Motor neuron (in vitro differentiated cells): ENCODE measurements around the gene TMTC2. TPM values are rescaled to one million over a fixed set of nuclear protein-coding genes. Genes with fewer than 3 reads are reported as not detected.
A peak's percentile ranks its signal among the peaks of the same experiment; 100 is the strongest.

Experiments used
- ATAC-seq, 8 experiments: fragments of 200-7000 bp; cut with Tn5 transposase; replicated peaks in 6 of 8; 2 replicates each; pipeline ENCODE4 v1.8.0; 2021; ENCODE audit warnings: mild to moderate bottlenecking in 8 of 8, moderate library complexity in 8 of 8
- H3K27ac ChIP-seq, 2 donors: fragments of 250-450 bp; sonication (Bioruptor Pico); 2 replicates each; pipeline ENCODE4 v1.9.0; 2021; ENCODE audit warnings: antibody characterized with exemption in 2 of 2, mild to moderate bottlenecking in 2 of 2, moderate library complexity in 1 of 2
- H3K4me1 ChIP-seq, 2 donors: fragments of 250-450 bp; sonication (Bioruptor Pico); replicated peaks in 1 of 2; 2 replicates each; pipeline ENCODE4 v1.6.1; 2021; ENCODE audit warnings: antibody characterized with exemption in 2 of 2, mild to moderate bottlenecking in 2 of 2, moderate library complexity in 1 of 2
- H3K4me3 ChIP-seq, 5 donors: fragments of 250-450 bp; sonication (Bioruptor Pico); 2 replicates each; pipeline ENCODE4 v1.9.0; 2021; ENCODE audit warnings: antibody characterized with exemption in 5 of 5, mild to moderate bottlenecking in 5 of 5, moderate library complexity in 4 of 5
- WGBS, 10 experiments: fragments of 450-650 bp; shearing (Covaris generic); methylation state at CpG; one replicate each; pipeline ENCODE4 v1.0.0; 2022; 5-methylcytosine and 5-hydroxymethylcytosine counted together
- in situ Hi-C, 9 experiments: fragments of 400-800 bp; cut with MboI; loops; one replicate each; pipeline ENCODE4 v1.15.0; 2021; ENCODE audit warnings: low sequenced_read_pairs in 9 of 9, low pct_unique_long_range_greater_than_20kb in 2 of 9; ENCODE audit not compliant: unreplicated experiment in 9 of 9
- total RNA-seq, 8 experiments: library from RNA; unstranded; fragments of 300-600 nt; gene quantifications; 2 replicates each; pipeline versions ENCODE4 v1.2.3 to v1.2.4, GENCODE V29; 2022

The TMTC2 gene
- total RNA-seq, 8 experiments from 2014 or later: 11.4 to 49.3 (median 31.3) TPM

DNA sequence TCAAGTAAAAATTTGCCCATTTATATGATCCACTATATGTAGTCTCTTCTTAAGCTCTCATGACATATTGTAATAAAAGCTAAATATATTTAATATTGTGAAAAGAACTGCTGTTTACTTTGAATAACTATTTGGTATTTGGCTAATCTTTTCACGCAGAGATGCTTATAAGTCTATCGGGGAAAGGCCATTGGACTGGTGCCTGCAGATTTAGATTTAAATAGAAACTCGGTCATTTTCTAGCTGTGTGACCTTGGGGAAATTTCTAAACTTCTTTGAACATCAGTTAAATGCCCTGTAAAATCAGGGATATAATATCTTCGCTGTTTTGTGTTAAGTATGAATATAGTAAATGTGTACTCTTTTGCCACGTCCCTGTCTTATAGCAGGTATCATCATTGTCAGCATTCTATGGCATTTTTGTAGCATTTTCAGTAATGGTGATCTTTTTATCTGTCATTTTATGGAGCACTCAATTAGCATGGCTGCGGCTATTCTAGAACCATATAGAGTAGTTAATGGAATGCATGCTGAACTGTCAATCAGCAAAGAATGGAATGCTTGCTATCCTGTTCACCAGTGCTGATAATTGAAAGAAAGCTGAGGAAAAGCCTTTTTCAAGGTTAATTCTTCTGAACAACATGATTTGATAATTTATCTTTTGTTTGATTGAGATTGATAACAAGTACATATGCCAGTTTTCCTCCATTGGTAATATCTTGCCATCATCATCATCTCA is 181.2 kb downstream of the TMTC2 start:
- H3K27ac ChIP-seq: no peak overlapping the region
- no peak overlapping the region for H3K4me3 ChIP-seq
- in situ Hi-C loops: no loop called here
- WGBS, 10 experiments: 70 to 98% (median 88%) methylated on average over 2 to 6 of the region's 6 CpGs
- no peak for ATAC-seq
- peaks cover 43 to 57% of the 10 kb centered on the region in 2 donors for H3K4me1 ChIP-seq

DNA sequence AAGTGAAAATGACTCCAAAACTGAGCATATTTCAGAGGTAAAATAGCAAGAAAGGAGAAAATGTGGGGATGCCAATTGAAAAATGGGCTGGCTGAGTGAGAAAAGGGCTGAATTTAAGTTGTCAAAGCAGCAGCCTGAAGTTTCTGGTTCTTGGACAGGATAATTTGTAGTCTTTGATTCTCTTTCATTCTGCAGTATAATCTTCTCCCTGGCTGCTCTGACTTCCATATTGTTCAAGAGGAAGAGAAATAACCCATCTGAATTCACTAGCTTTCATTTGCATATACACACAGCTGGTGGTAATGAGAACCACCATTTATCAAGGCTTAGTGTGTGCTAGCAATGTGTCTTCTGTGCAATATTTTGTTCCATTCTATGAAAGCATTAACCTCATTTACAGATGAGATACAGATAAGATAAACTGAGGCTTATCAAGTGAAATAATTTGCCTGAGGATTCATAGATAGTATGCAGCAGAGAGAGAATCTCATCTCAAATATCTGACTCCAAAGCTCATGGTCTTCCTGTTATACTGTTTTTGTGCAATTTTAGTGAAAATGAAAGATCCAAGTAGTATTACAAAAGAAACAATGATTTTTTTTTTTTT is 184.2 kb downstream of the TMTC2 start:
- ATAC-seq: peak in 5 of 8 experiments; percentile 78 to 84 (median 81)
- in situ Hi-C loops: no loop called here
- Histone ChIP-seq H3K27ac (peak overlapping the region; percentile 53 to 80), H3K4me1 (peaks cover 65 to 84% of the 10 kb centered on the region in 2 donors), H3K4me3 (no peak overlapping the region)

DNA sequence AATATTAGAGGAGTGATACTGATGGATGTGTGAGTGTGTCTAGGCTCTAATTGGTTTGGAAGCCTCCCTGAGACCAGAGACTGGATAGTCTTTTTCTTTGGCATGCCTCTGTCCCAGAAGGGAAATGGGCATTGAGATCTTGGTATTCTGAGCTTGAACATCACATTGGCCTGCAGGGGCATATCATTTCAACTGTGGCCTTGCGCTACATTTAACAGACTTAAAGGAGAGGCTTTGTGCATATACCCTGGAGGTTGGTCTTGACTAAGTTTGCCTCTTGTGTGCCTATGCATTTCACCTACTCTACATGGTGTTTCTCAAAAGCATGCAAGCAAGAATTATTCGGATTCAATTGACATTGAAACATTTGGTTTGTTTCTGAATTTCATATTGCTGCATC is 185.4 kb downstream of the TMTC2 start:
- Histone ChIP-seq H3K4me3 (no peak overlapping the region), H3K27ac (no peak overlapping the region), H3K4me1 (peaks cover 62 to 77% of the 10 kb centered on the region in 2 donors)
- 29 to 92% (median 80%) methylated on average over 1 to 2 of the region's 2 CpGs; no CpG with 5 or more reads in 1 of the 10 experiments for WGBS, 10 experiments
- in situ Hi-C loops: no loop called here
- ATAC-seq: peak in 7 of 8 experiments; percentile 18 to 53 (median 29)

DNA sequence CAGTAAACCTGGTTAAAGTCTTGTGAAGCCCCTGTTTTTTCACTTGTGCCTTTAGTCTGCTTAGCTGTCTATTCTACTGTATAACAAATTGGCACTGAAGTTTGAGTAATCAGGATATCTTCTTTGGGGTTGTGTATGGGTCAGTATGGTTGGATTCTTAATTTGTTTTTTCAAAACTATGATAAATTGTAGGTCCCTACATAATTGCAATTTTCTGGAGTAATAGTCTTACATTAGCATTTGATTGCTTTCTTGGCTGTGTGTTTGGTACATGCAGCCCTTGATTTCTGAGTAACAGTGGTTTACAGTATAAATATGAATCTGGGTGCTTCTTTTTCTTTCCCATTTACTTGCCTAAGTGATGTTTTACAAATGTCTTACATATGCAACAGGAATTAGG is 186.6 kb downstream of the TMTC2 start:
- in situ Hi-C loops: no loop called here
- Histone ChIP-seq H3K4me1 (peaks cover 54 to 76% of the 10 kb centered on the region in 2 donors), H3K4me3 (no peak overlapping the region), H3K27ac (no peak overlapping the region)
- peak in 1 of 8 experiments; percentile 26 for ATAC-seq

DNA sequence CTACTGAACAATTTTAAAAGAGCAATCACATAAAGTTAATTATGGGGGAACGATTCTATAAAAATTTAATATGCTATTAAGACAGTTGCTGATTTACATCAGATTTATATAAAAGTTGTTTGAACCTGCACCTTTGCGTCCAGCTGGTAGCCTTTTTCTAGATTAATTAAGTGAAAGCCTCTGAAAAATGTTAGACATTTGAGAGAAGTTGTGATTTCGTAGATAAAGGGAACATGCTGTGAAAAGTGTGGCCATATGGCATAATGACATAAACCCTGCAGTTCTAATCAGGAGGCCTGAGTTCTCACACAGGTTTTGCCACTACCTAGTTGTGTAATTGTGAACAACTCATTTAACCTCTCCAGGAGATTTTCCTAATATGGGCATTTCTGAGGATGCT is 187.2 kb downstream of the TMTC2 start:
- Histone ChIP-seq H3K27ac (no peak overlapping the region), H3K4me3 (no peak overlapping the region), H3K4me1 (peaks cover 49 to 70% of the 10 kb centered on the region in 2 donors)
- ATAC-seq: no peak
- 17 to 100% (median 67%) methylated on average over 1 to 3 of the region's 3 CpGs for WGBS, 10 experiments
- in situ Hi-C loops: no loop called here

DNA sequence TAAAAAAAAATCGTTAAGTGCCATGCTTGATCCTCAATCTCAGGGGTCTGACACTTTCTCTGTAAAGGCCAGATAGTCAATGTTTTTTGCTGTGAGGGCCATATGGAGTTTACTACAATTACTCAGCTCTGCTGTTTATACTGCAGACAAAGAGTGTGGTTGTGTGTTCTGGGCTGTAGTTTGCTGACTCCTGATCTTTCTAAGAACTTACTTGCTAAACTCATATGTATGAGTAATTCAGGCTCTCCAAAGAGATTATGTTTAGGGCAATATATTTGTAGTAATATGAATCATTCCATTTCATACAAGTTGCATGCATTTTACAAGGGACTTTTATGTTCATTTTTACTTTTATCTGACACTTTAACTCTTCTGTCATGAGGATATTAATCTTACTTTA is 188.2 kb downstream of the TMTC2 start:
- no peak for ATAC-seq
- 11 to 83% (median 53%) methylated on average over 1 of the region's 1 CpG; no CpG with 5 or more reads in 3 of the 10 experiments for WGBS, 10 experiments
- no peak overlapping the region for H3K27ac ChIP-seq
- H3K4me1 ChIP-seq: peaks cover 45 to 63% of the 10 kb centered on the region in 2 donors
- in situ Hi-C loops: no loop called here
- H3K4me3 ChIP-seq: no peak overlapping the region

DNA sequence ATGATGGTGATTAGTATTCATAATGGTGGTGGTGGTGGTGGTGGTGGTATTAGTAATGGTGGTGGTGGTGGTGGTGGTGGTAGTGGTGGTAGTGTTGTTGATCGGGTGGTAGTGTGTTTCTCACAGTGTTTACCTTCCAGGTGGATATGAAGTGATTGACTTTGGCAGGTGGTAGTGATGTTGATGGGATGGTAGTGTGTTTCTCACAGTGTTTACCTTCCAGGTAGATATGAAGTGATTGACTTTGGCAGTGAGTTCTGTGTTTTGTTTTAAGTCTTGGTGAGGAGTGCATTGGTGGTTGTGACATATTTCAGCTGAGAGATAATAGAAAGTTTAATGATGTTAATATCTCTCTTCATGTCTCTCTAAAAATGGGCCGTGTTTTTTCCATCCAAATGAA is 189.4 kb downstream of the TMTC2 start:
- Histone ChIP-seq H3K4me3 (no peak overlapping the region), H3K27ac (no peak overlapping the region), H3K4me1 (peaks cover 41 to 52% of the 10 kb centered on the region in 2 donors)
- in situ Hi-C loops: no loop called here
- ATAC-seq: no peak
- WGBS, 10 experiments: 50 to 100% (median 100%) methylated on average over 1 of the region's 2 CpGs; no CpG with 5 or more reads in 3 of the 10 experiments

DNA sequence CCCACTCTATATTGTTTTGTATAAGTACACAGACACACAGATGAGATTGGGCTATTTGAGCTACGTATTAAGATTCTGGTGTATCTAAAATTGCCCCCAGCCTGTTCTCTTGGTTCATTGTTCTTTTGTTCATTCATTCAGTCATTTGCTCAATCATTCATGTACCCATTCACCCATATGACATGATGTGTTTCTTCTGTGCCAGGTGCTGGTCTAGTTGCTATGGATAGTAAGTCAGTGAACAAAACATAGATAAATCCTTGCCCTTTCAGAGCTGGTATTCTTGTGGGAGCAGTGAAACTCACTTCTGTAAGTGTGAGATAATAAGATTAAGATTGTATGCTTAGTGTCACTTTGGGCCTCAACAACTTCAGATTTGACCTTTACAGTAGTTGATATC is 191.3 kb downstream of the TMTC2 start:
- ATAC-seq: peak in 4 of 8 experiments; percentile 29 to 92 (median 51)
- in situ Hi-C loops: no loop called here
- 14 to 100% (median 40%) methylated on average over 1 of the region's 1 CpG; no CpG with 5 or more reads in 1 of the 10 experiments for WGBS, 10 experiments
- H3K4me1 ChIP-seq: peaks cover 26 to 34% of the 10 kb centered on the region in 2 donors
- H3K27ac ChIP-seq: no peak overlapping the region
- no peak overlapping the region for H3K4me3 ChIP-seq

DNA sequence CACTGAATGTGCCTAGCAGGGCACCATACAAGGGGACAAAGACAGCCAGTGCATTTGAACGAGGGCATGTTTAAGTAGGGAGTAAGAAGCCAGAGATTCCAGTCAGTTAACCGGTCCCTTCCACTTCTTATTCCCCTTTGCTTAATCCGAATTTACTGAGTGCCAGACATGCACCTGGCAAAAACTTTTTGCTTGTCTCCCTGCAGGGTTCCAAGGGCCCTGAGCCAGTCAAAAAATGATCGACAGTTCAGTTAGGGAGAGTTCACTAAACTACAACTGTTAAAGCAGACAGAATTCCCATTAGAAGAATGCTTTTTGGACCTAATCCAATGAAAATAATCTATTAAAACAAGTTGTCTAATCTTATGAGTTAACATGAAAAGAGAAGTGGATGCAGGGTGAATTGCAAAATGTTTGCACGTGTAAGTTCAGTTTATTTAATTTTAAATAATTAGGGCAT is 193.8 kb downstream of the TMTC2 start:
- peaks cover 9 to 11% of the 10 kb centered on the region in 2 donors for H3K4me1 ChIP-seq

DNA sequence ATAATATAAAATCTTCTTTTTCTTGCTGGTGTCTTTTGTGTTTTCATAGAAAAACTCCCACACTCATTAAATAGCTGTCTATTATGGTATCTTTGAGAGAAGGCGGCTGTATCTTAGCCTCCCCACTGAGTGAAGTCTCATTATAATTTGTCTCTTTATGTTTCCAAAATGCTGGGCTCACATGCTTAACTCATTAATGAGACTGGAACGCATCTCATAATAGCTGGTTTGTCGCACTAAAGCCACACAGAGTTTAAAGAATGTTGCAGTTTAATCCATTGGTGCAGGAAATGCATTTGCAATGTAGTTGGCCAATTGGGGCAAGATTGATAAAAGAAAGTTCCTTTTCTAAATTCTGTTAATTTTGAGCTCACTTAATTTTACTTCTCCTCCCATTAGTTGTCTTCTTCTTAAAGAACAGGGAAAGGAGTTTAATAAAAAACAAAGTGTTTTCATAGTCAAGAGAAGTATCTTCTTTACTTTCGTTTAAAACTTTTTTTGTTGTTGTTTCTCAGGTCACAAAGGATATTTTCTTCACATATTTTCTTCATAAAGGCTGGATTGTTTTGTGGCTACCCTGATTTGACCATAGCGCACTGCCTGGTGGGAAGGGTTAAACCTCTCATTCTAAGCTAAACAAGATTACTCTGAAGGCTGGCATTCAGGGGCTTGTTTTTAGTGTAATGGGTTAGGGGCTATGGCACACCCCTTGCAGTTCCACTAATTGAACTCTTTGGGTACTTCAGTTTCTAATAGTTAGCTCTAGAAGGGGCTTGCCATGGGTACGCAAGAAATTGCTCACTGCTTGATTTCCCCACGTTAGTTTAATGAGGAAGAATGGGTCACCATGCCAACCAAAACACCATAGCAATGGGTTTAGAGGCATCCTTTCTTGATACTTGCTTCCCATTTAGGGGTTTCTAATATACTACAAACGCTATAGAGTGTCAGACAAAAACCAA is 197.0 kb downstream of the TMTC2 start:
- Histone ChIP-seq H3K27ac (no peak overlapping the region), H3K4me3 (no peak overlapping the region), H3K4me1 (peaks cover 0 to 11% of the 10 kb centered on the region in 2 donors)
- 34 to 83% (median 61%) methylated on average over 2 to 8 of the region's 8 CpGs for WGBS, 10 experiments
- in situ Hi-C loops: no loop called here
- peak in 5 of 8 experiments; percentile 42 to 89 (median 48) for ATAC-seq

More for the DNA sequence above, 193.8 kb downstream of the TMTC2 start:
- no peak overlapping the region for H3K27ac ChIP-seq
- 14 to 86% (median 64%) methylated on average over 1 to 5 of the region's 5 CpGs for WGBS, 10 experiments
- peak in 1 of 8 experiments; percentile 50 for ATAC-seq
- H3K4me3 ChIP-seq: no peak overlapping the region
- in situ Hi-C loops: no loop called here

DNA sequence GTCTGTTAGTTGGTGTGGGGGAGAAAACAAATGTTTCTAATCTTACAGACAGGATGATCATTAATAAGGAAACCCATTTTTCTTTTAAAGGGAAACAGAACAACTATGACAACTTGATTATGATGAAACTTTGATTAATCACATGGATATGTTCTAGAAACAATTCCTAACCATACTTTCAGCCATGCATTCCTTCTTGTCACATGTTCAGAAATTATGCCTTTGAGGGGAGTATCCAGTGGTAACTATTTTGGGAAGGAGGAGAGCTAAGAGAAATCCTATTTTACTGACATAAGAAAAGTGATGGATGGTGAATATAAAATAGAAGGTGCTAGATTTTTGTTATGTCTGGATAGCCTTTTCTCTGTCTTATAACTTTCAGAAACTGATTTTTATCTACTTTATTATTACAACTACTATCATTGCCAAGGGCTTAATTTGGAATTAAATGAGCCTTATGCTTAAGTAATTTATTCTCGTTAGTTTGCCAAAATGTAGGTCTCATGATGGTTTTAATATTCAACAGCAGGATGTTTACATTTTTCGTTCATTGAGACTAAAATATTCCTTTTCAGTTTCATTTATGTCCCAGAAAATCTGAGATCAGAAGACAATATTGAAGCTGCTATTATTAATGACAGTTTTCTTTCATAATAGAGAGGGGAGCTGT is 200.1 kb downstream of the TMTC2 start:
- Histone ChIP-seq H3K4me3 (no peak overlapping the region), H3K27ac (no peak overlapping the region), H3K4me1 (peaks cover 0 to 6% of the 10 kb centered on the region in 2 donors)
- 14 to 100% (median 90%) methylated on average over 1 to 2 of the region's 2 CpGs for WGBS, 10 experiments
- peak in 1 of 8 experiments; percentile 26 for ATAC-seq
- in situ Hi-C loops: no loop called here

DNA sequence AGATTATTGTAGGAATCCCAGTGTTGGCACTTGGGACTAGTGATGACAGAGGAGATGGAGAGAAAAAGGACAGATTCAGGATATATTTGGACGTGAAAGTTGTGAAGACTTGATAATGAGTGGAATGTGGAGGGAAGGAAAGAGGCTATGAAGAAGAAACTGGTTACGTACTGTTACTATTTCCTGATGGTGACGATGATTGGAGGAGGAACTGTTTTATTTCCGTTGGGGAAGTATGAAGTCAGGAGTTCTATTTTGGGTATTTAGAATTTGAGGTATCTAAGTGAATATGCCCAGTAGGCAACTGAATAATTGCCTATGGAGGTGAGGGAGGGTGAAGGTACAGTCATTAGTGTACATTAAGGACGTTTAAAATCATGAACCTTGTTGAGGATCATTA is 207.2 kb downstream of the TMTC2 start:
- no peak for ATAC-seq
- WGBS, 10 experiments: 40 to 100% (median 88%) methylated on average over 1 to 5 of the region's 5 CpGs

More for the DNA sequence above, 207.2 kb downstream of the TMTC2 start:
- Histone ChIP-seq H3K4me3 (no peak overlapping the region), H3K27ac (no peak overlapping the region), H3K4me1 (no peaks in the 10 kb centered on the region)
- in situ Hi-C loops: no loop called here
